BLaER1 (cell line): ENCODE measurements around the gene BANP.
"Not testable (repeated sequence)": the region's sequence is repeated elsewhere in the genome, so short reads cannot be mapped to it uniquely, and the experiment has no call there.

ENCODE experiments used
- H3K27ac ChIP-seq: shearing (Covaris generic); formaldehyde crosslinking; 2 replicates; pipeline ENCODE4 v1.8.1; 2022
- H3K27me3 ChIP-seq: shearing (Covaris generic); formaldehyde crosslinking; 2 replicates; pipeline ENCODE4 v1.8.1; 2022
- H3K36me3 ChIP-seq: shearing (Covaris generic); formaldehyde crosslinking; 2 replicates; pipeline ENCODE4 v1.8.1; 2022
- H3K4me1 ChIP-seq: shearing (Covaris generic); formaldehyde crosslinking; 2 replicates; pipeline ENCODE4 v1.8.1; 2022
- H3K4me2 ChIP-seq: shearing (Covaris generic); formaldehyde crosslinking; 2 replicates; pipeline ENCODE4 v1.8.1; 2022
- H3K4me3 ChIP-seq: shearing (Covaris generic); formaldehyde crosslinking; 2 replicates; pipeline ENCODE4 v1.8.1; 2022
- H3K9ac ChIP-seq: shearing (Covaris generic); formaldehyde crosslinking; 2 replicates; pipeline ENCODE4 v1.8.1; 2022
- H3K9me3 ChIP-seq: shearing (Covaris generic); formaldehyde crosslinking; 2 replicates; pipeline ENCODE4 v1.8.1; 2022
- H4K20me1 ChIP-seq: shearing (Covaris generic); formaldehyde crosslinking; 2 replicates; pipeline ENCODE4 v1.8.1; 2022
- Cebpa-rat ChIP-seq: shearing (Covaris generic); IDR thresholded peaks from 2 replicates; pipeline ENCODE4 v1.8.1; 2022

Gene BANP

DNA sequence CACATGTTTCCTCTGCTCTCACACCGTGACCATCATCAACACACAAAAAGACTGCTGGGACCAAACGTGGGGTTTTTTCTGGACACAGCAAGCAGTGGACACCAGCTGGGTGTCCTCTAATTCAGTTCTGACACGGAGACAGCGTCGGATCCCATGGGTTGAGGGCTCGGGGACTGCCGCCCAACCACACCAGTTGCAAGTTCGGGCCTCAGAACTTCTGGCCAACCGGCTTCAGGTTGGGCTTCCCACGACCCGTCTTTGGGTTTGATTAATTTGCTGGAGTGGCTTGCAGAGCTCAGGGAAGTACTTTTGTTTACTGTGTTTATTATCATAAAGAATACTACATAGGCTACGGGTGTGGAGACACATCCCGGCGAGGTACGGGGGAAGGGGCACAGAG, 97.8 kb downstream of the BANP start:
- H3K9me3 ChIP-seq: peaks cover 10% of the 10 kb centered on the region; the same call in 1 of the 2 replicates
- H3K9ac ChIP-seq: no peak overlapping the region
- H3K27me3 ChIP-seq: no peaks in the 10 kb centered on the region
- no peak overlapping the region for H3K4me3 ChIP-seq
- peaks cover 49% of the 10 kb centered on the region for H3K36me3 ChIP-seq
- no peaks in the 10 kb centered on the region; the same call in 1 of the 2 replicates for H4K20me1 ChIP-seq
- no peak overlapping the region for H3K4me2 ChIP-seq
- peak overlapping the region; percentile 4; the same call in 1 of the 2 replicates for H3K27ac ChIP-seq
- TF ChIP-seq Cebpa-rat: no peak
- peaks cover 47% of the 10 kb centered on the region for H3K4me1 ChIP-seq

DNA sequence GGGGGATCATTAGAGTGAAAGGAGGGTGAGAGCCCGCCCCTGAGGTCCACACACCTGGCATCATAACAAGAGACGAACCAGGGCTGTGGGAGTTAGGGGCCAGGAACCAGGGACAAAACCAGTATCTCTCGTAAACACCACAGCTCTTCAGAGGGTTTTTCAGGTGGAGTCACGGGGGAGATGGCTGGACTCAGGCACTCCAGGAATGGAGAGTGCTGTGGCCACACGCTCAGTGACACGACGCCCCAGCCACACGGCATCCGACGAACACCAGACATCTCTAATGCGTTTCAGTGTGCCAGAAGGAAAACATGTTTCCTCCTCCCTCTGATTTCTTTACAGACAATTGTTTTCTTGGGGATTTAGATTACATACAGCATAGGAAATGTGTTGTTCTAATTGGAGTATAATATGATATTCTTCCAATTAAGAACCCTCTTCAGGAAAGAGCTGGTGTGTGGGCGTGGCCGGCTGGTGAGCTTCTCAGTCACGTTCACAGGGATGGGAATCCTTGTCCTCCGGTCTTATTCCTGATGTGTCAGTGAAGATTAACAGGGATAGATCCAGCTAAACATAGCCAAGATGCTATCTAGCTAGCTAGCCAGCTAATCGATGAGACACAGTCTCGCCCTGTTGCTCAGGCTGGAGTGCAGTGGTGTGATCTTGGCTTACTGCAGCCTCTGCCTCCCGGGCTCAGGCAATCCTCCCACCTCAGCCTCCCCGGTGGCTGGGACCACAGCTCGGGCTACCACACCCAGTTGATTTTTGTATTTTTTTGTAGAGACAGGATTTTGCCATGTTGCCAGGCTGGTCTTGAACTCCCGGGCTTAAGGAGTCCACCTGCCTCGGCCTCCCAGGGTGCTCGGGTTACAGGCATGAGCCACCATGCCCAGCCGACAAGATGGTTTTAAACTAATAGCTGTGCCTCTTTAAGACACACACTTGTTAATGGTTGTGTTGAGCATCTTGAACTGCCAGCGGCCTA, 98.6 kb downstream of the BANP start:
- no peaks in the 10 kb centered on the region; the same call in 1 of the 2 replicates for H4K20me1 ChIP-seq
- H3K36me3 ChIP-seq: peaks cover 53% of the 10 kb centered on the region
- H3K4me2 ChIP-seq: no peak overlapping the region
- H3K27me3 ChIP-seq: no peaks in the 10 kb centered on the region
- peaks cover 10% of the 10 kb centered on the region; the same call in 1 of the 2 replicates for H3K9me3 ChIP-seq
- no peak overlapping the region for H3K9ac ChIP-seq
- no peak overlapping the region for H3K4me3 ChIP-seq
- peaks cover 38% of the 10 kb centered on the region for H3K4me1 ChIP-seq
- peak overlapping the region; percentile 4; the same call in 1 of the 2 replicates for H3K27ac ChIP-seq
- TF ChIP-seq Cebpa-rat: no peak

DNA sequence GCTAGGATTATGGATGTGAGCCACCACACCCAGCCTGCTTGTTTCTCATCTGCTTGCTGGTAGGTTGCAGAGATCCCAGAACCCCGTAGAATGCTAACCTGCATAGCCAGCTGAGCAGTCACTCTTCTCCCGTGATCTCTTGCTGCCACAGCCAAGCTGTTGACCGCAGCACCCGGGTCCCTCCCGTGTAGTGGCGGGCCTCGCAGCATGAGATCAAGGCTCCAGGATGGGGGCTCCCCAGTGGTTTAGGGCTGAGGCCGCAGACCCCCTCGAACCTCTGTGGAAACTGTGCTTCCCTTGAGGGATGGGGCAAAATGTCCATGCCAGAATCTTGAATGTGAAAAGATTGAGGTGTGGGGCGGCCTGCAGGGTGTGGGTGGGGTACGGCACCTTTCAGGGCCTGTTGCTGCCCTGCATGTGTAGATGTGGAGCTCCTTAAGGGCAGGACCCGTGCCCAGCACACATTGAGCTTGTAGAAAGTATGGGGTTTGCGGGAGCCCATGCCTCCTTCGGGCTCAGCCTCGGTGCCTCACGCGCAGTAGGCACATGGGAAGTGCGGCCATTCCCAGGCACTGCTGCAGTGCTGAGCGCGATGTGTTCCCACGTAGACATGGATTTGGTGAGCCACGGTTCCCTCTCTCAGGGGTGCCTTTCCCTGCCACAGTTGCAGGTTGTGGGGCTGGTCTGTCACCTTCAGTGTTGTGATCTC, 99.9 kb downstream of the BANP start:
- H3K4me2 ChIP-seq: no peak overlapping the region
- H3K27me3 ChIP-seq: no peaks in the 10 kb centered on the region
- H4K20me1 ChIP-seq: no peaks in the 10 kb centered on the region; the same call in 1 of the 2 replicates
- H3K9me3 ChIP-seq: peaks cover 10% of the 10 kb centered on the region; the same call in 1 of the 2 replicates
- no peak overlapping the region for H3K27ac ChIP-seq
- peaks cover 25% of the 10 kb centered on the region for H3K4me1 ChIP-seq
- no peak for TF ChIP-seq Cebpa-rat
- H3K4me3 ChIP-seq: no peak overlapping the region
- peaks cover 53% of the 10 kb centered on the region for H3K36me3 ChIP-seq
- no peak overlapping the region for H3K9ac ChIP-seq

DNA sequence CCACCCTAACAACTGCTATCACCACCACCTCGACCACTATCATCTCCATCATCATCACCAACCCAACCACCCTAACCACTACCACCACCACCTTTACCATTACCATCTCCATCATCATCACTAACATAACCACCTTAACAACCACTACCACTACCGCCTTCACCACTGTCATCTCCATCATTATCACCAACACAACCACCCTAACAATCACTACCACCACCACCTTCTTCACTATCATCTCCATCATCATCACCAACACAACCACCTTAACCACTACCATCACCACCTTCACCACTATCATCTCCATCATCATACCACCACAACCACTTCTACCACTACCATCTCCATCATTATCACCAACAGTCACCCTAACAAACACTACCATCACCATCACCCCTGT, 101.4 kb downstream of the BANP start:
- Histone ChIP-seq H3K27ac (no peak overlapping the region), H3K36me3 (peaks cover 60% of the 10 kb centered on the region), H3K4me2 (no peak overlapping the region), H4K20me1 (no peaks in the 10 kb centered on the region; the same call in 1 of the 2 replicates), H3K27me3 (no peaks in the 10 kb centered on the region), H3K9me3 (peaks cover 10% of the 10 kb centered on the region; the same call in 1 of the 2 replicates), H3K4me1 (peaks cover 10% of the 10 kb centered on the region), H3K9ac (no peak overlapping the region), H3K4me3 (no peak overlapping the region)
- no peak for TF ChIP-seq Cebpa-rat

DNA sequence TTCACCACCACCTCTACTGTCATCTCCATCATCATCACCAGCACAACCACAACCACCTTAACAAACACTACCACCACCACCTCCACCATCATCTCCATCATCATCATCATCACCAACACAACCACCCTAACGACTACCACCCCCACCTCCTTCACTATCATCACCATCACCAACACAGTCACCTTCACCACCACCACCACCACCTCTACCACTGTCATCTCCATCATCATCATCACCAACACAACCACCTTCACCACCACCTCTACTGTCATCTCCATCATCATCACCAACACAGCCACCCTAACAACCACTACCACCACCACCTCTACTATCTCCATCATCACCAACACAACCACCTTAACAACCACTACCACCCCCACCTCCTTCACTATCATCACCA, 102.2 kb downstream of the BANP start:
- not testable (repeated sequence) for H3K4me1 ChIP-seq, H3K9me3 ChIP-seq, H3K9ac ChIP-seq, H3K4me3 ChIP-seq, H3K4me2 ChIP-seq, H4K20me1 ChIP-seq, H3K27ac ChIP-seq, H3K27me3 ChIP-seq
- peaks cover 65% of the 10 kb centered on the region for H3K36me3 ChIP-seq

DNA sequence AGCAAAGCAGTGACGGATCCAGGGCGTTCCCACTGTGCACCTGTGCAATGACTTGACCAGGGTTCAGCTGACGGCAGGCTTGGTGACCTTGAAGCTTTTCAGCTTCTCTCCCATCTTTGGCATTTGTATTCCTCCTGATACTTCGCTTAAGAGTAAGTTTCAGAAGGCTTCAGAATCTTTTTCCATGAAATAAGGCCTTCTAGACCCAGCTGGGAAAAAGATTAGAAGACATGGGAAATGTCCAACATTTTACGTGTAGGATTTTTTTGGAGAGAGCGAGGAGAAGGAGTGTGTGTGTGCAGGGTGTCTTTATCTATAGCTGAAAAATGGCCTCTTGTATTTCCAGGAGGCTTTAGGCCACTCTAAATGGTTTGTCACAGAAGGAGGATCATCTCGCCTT, 104.1 kb downstream of the BANP start:
- no peak overlapping the region for H3K4me3 ChIP-seq

DNA sequence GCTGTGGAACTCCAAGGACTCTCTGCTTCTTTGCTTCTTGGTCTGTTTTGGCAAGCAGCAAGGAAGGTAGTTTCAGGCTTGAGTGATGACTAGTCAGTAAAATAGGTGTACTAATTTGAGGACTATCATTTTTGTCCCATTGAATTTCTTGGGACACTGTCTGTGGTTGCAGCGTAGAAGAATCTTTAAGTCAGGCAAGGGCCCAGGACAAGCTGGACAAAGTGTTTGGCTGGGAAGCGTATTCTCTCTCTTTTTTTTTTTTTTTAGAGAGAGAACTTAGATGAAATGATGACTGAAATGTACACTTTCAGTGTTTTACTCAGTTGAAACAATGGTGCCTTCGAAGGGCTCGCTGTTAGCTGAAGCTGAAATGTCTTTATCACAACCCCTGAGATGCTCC, 105.0 kb downstream of the BANP start:
- Histone ChIP-seq H3K27me3 (no peaks in the 10 kb centered on the region), H3K9ac (no peak overlapping the region), H3K27ac (no peak overlapping the region), H3K4me1 (no peaks in the 10 kb centered on the region), H3K9me3 (peaks cover 10% of the 10 kb centered on the region; the same call in 1 of the 2 replicates), H4K20me1 (no peaks in the 10 kb centered on the region; the same call in 1 of the 2 replicates), H3K36me3 (peaks cover 61% of the 10 kb centered on the region), H3K4me3 (no peak overlapping the region), H3K4me2 (no peak overlapping the region)
- TF ChIP-seq Cebpa-rat: no peak

More for the DNA sequence above, 104.1 kb downstream of the BANP start:
- Histone ChIP-seq H3K27me3 (no peaks in the 10 kb centered on the region), H3K9me3 (peaks cover 10% of the 10 kb centered on the region; the same call in 1 of the 2 replicates), H3K4me2 (no peak overlapping the region), H3K9ac (no peak overlapping the region), H4K20me1 (no peaks in the 10 kb centered on the region; the same call in 1 of the 2 replicates), H3K36me3 (peaks cover 62% of the 10 kb centered on the region), H3K27ac (no peak overlapping the region), H3K4me1 (no peaks in the 10 kb centered on the region)
- no peak for TF ChIP-seq Cebpa-rat

DNA sequence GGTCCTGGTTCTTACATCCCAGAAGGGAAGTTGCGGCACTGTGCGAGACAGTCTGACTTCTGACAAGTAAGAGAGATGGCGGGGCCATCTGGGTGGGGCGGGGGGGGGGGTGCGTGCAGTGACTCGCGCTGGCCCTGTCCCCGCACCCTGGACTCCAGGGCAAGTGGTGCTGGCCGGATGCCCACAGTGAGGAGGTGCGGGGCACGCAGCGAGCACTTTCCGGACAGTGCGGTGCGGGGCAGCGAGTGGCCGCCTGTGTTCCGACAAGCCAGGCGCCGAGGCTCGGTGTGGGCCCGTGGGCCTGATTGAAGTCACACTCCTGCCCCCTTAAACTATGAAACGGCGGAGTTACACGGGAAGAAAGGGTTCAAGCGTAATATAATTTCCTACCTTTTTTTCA, 106.4 kb downstream of the BANP start:
- Histone ChIP-seq H3K9ac (no peak overlapping the region), H3K27ac (no peak overlapping the region), H3K9me3 (peaks cover 4% of the 10 kb centered on the region; the same call in 1 of the 2 replicates), H4K20me1 (no peaks in the 10 kb centered on the region; the same call in 1 of the 2 replicates), H3K27me3 (no peaks in the 10 kb centered on the region), H3K36me3 (peaks cover 53% of the 10 kb centered on the region), H3K4me1 (no peaks in the 10 kb centered on the region), H3K4me2 (no peak overlapping the region), H3K4me3 (no peak overlapping the region)
- TF ChIP-seq Cebpa-rat: no peak

DNA sequence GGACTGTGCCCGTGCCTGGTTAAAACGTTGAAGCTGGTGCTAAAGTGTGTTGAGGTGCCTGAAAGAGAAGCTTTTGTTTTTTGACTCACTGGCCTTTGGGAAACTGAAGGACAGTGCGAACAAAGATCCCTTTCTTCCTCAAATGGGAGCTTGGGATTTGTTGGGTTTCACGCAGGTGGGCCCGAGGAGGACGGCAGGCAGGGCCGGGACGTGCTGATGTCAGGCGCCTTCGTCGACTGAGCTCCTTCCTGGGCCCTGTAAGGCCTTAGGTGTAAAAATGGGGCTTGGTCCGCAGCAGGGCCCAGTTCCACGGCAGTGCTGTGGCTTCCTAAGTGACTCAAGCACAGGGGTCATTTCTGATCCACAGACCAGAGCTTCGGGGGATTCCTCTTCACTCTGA, 106.9 kb downstream of the BANP start:
- Histone ChIP-seq H3K27ac (no peak overlapping the region), H4K20me1 (no peaks in the 10 kb centered on the region; the same call in 1 of the 2 replicates), H3K36me3 (peaks cover 53% of the 10 kb centered on the region), H3K4me3 (no peak overlapping the region), H3K4me2 (no peak overlapping the region), H3K9ac (no peak overlapping the region), H3K9me3 (no peaks in the 10 kb centered on the region), H3K4me1 (peaks cover 4% of the 10 kb centered on the region; the same call in 1 of the 2 replicates), H3K27me3 (no peaks in the 10 kb centered on the region)
- TF ChIP-seq Cebpa-rat: no peak
